RPMI8226 (cell line): ENCODE measurements around the gene C1orf56.

Experiments
- DNase-seq: peaks from one replicate; pipeline ENCODE4 v3.0.0-alpha.2; 2015

The C1orf56 gene

GRCh38 chr1:151047591-151047924 is at the start of gene C1orf56:
TSS of gene C1orf56 (plus strand) at chr1:151047751. CDS start at chr1:151047848, 97 bp downstream.
- DNase-seq = peak; percentile 64

GRCh38 chr1:150997949-150998348 is 49.6 kb upstream of the C1orf56 start:
- DNase-seq = no peak

GRCh38 chr1:150999051-150999674 is 48.4 kb upstream of the C1orf56 start:
- DNase-seq = no peak

- DNase-seq = no peak
These were observed 47.6 kb upstream of the C1orf56 start for GRCh38 chr1:150999926-151000325.

- no peak for DNase-seq
These were observed 47.1 kb upstream of the C1orf56 start for GRCh38 chr1:151000408-151000807.

- DNase-seq = no peak
These were observed 45.9 kb upstream of the C1orf56 start for GRCh38 chr1:151001602-151002001.

GRCh38 chr1:151002051-151002450 is 45.5 kb upstream of the C1orf56 start:
- no peak for DNase-seq

GRCh38 chr1:151002611-151003010 is 44.9 kb upstream of the C1orf56 start:
- DNase-seq = no peak

GRCh38 chr1:151003180-151003579 is 44.4 kb upstream of the C1orf56 start:
- no peak for DNase-seq

- peak; percentile 41 for DNase-seq
These were observed 41.7 kb upstream of the C1orf56 start for GRCh38 chr1:151005729-151006319.

GRCh38 chr1:151006327-151007052 is 41.1 kb upstream of the C1orf56 start, which contains the start of gene MINDY1:
TSS of gene MINDY1 (minus strand) at chr1:151006902. CDS start at chr1:151002617, 4,285 bp downstream.
- peak; percentile 91 for DNase-seq

- no peak for DNase-seq
These were observed 39.7 kb upstream of the C1orf56 start for GRCh38 chr1:151007853-151008243.

- peak; percentile 99 for DNase-seq
These were observed 39.0 kb upstream of the C1orf56 start, which contains the start of gene PRUNE1 for GRCh38 chr1:151008244-151009205. TSS of gene PRUNE1 (plus strand) at chr1:151008449. CDS start at chr1:151008633, 184 bp downstream.

- no peak for DNase-seq
These were observed 38.4 kb upstream of the C1orf56 start for GRCh38 chr1:151009206-151009587.

GRCh38 chr1:151009674-151010345 is 37.7 kb upstream of the C1orf56 start:
- DNase-seq = no peak

- DNase-seq = no peak
These were observed 37.2 kb upstream of the C1orf56 start for GRCh38 chr1:151010346-151010726.

- no peak for DNase-seq
These were observed 36.2 kb upstream of the C1orf56 start for GRCh38 chr1:151011154-151011850.

- DNase-seq = no peak
These were observed 34.7 kb upstream of the C1orf56 start for GRCh38 chr1:151012684-151013471.

GRCh38 chr1:151013518-151013917 is 34.0 kb upstream of the C1orf56 start:
- DNase-seq = no peak

- DNase-seq = peak; percentile 73
These were observed 22.9 kb upstream of the C1orf56 start for GRCh38 chr1:151024540-151025146.
